ENCODE measurements around the gene GRIA1.
A peak's percentile ranks its signal among the peaks of the same experiment; 100 is the strongest.

Gene GRIA1

GRCh38 chr5:153777681-153778581 is 287.5 kb downstream of the GRIA1 start:
- no peaks in the 10 kb centered on the region for H3K36me3 ChIP-seq (ENCODE audit: control insufficient read depth, insufficient read depth, low read length)
- H3K27ac ChIP-seq (ENCODE audit: low read depth, low read length): no peak overlapping the region
- no peaks in the 10 kb centered on the region for H3K9me3 ChIP-seq (ENCODE audit: control insufficient read depth, insufficient read depth, low read length)
- no peaks in the 10 kb centered on the region for H3K27me3 ChIP-seq (ENCODE audit: control insufficient read depth, insufficient read depth, low read length)
- H3K4me3 ChIP-seq (ENCODE audit: low read depth, low read length): no peak overlapping the region
- H3K4me1 ChIP-seq (ENCODE audit: control insufficient read depth, insufficient read depth, low read length): peaks cover 21% of the 10 kb centered on the region
- H3K9ac ChIP-seq (ENCODE audit: low read depth, low read length): no peak overlapping the region

DNA sequence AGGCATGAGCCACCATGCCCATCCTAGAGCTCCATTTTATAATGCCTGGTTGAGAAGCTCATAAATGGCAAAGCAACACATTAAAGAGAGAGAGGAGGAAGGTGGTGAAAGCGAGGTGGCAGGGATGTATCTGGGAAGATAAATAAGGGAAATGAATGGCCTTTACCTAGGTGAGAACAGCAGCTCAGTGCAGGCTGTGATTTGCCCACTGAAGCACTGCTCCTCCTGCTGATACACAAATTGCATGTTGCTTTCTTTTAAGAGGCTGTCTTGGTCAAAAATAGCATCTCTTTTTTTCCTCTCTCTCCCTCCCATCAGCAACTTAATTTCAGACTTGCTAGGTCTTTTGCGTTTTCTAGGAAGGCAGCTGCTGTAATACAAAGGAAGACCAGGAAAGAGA is 289.4 kb downstream of the GRIA1 start:
- no peak overlapping the region for H3K4me3 ChIP-seq (ENCODE audit: low read depth, low read length)
- H3K9me3 ChIP-seq (ENCODE audit: control insufficient read depth, insufficient read depth, low read length): no peaks in the 10 kb centered on the region
- H3K27ac ChIP-seq (ENCODE audit: low read depth, low read length): no peak overlapping the region
- no peaks in the 10 kb centered on the region for H3K27me3 ChIP-seq (ENCODE audit: control insufficient read depth, insufficient read depth, low read length)
- H3K36me3 ChIP-seq (ENCODE audit: control insufficient read depth, insufficient read depth, low read length): no peaks in the 10 kb centered on the region
- H3K9ac ChIP-seq (ENCODE audit: low read depth, low read length): no peak overlapping the region
- H3K4me1 ChIP-seq (ENCODE audit: control insufficient read depth, insufficient read depth, low read length): peaks cover 27% of the 10 kb centered on the region

- Histone ChIP-seq H3K4me3 (ENCODE audit: low read depth, low read length) (no peak overlapping the region), H3K9me3 (ENCODE audit: control insufficient read depth, insufficient read depth, low read length) (no peaks in the 10 kb centered on the region), H3K4me1 (ENCODE audit: control insufficient read depth, insufficient read depth, low read length) (peaks cover 27% of the 10 kb centered on the region), H3K27me3 (ENCODE audit: control insufficient read depth, insufficient read depth, low read length) (no peaks in the 10 kb centered on the region), H3K36me3 (ENCODE audit: control insufficient read depth, insufficient read depth, low read length) (no peaks in the 10 kb centered on the region), H3K9ac (ENCODE audit: low read depth, low read length) (no peak overlapping the region; the same call in 1 of the 2 replicates), H3K27ac (ENCODE audit: low read depth, low read length) (peak overlapping the region; percentile 77)
Observed at GRCh38 chr5:153780876-153781705, 290.6 kb downstream of the GRIA1 start.

DNA sequence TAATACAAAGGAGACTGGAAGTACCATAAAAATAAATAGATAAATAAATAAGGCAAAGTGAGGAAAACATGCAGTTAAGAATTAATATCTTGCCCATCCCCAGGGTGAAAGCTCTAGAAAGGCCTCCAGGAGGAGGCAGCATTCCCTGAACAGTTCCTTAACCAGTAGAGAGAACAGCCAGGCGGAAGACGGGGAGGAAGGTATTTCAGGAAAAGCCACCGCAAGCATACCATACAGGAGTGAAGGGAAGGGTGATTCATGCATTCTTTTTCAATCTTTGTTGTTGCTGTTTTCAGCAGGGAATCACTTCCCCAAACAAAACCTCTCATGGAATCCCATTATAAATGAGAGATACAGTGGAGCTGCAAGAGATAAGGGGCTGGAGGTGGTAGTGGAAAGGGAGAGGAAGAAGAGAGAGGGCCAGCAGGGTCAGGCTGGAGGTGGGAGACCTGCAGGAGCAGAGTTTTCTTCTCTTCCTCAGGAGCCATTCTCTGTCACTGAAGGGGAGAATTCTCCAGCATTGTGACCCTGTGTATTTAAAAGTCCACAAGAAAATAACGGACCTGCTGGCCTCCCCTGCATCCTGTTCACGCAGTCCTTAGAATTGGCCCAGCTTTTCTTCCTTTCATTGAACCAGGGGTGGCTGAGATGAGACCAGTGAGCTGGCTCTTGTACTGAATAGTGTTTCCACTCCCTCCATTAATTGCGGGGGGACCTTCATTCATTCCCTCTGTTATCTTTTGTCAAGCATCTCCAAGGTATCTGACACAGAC is 292.3 kb downstream of the GRIA1 start:
- Histone ChIP-seq H3K4me3 (ENCODE audit: low read depth, low read length) (no peak overlapping the region), H3K9me3 (ENCODE audit: control insufficient read depth, insufficient read depth, low read length) (no peaks in the 10 kb centered on the region), H3K9ac (ENCODE audit: low read depth, low read length) (no peak overlapping the region), H3K4me1 (ENCODE audit: control insufficient read depth, insufficient read depth, low read length) (peaks cover 27% of the 10 kb centered on the region), H3K27me3 (ENCODE audit: control insufficient read depth, insufficient read depth, low read length) (no peaks in the 10 kb centered on the region), H3K27ac (ENCODE audit: low read depth, low read length) (peak overlapping the region; percentile 91), H3K36me3 (ENCODE audit: control insufficient read depth, insufficient read depth, low read length) (no peaks in the 10 kb centered on the region)

GRCh38 chr5:153783362-153783658 is 292.8 kb downstream of the GRIA1 start:
- Histone ChIP-seq H3K4me1 (ENCODE audit: control insufficient read depth, insufficient read depth, low read length) (peaks cover 27% of the 10 kb centered on the region), H3K9ac (ENCODE audit: low read depth, low read length) (no peak overlapping the region), H3K4me3 (ENCODE audit: low read depth, low read length) (no peak overlapping the region), H3K27ac (ENCODE audit: low read depth, low read length) (peak overlapping the region; percentile 91), H3K9me3 (ENCODE audit: control insufficient read depth, insufficient read depth, low read length) (no peaks in the 10 kb centered on the region), H3K27me3 (ENCODE audit: control insufficient read depth, insufficient read depth, low read length) (no peaks in the 10 kb centered on the region), H3K36me3 (ENCODE audit: control insufficient read depth, insufficient read depth, low read length) (no peaks in the 10 kb centered on the region)

GRCh38 chr5:153784277-153784676 is 293.8 kb downstream of the GRIA1 start:
- Histone ChIP-seq H3K9ac (ENCODE audit: low read depth, low read length) (no peak overlapping the region), H3K4me3 (ENCODE audit: low read depth, low read length) (no peak overlapping the region), H3K9me3 (ENCODE audit: control insufficient read depth, insufficient read depth, low read length) (no peaks in the 10 kb centered on the region), H3K27me3 (ENCODE audit: control insufficient read depth, insufficient read depth, low read length) (no peaks in the 10 kb centered on the region), H3K4me1 (ENCODE audit: control insufficient read depth, insufficient read depth, low read length) (peaks cover 27% of the 10 kb centered on the region), H3K27ac (ENCODE audit: low read depth, low read length) (no peak overlapping the region), H3K36me3 (ENCODE audit: control insufficient read depth, insufficient read depth, low read length) (no peaks in the 10 kb centered on the region)

DNA sequence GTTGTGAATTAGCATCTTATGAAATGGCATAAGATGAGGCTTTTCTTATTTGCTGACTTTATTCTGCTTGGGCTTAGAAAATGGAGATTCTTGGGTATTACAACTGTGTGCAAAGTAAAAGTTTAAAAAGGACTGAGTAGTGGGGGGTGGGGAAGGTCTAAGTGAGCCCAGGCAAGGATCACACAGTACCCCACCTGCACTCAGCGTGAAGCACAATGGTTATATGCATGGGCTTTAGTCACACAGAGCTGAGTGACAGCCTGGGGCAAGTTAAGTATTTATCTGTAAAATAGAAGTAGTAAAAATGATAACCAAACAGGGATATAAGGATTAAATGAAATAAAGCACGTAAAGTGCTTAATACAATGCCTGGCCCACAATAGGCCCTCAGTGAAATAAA is 300.9 kb downstream of the GRIA1 start:
- Histone ChIP-seq H3K9ac (ENCODE audit: low read depth, low read length) (no peak overlapping the region), H3K27ac (ENCODE audit: low read depth, low read length) (no peak overlapping the region), H3K4me3 (ENCODE audit: low read depth, low read length) (no peak overlapping the region), H3K4me1 (ENCODE audit: control insufficient read depth, insufficient read depth, low read length) (no peaks in the 10 kb centered on the region; the same call in 1 of the 2 replicates), H3K36me3 (ENCODE audit: control insufficient read depth, insufficient read depth, low read length) (no peaks in the 10 kb centered on the region), H3K27me3 (ENCODE audit: control insufficient read depth, insufficient read depth, low read length) (no peaks in the 10 kb centered on the region), H3K9me3 (ENCODE audit: control insufficient read depth, insufficient read depth, low read length) (no peaks in the 10 kb centered on the region)

DNA sequence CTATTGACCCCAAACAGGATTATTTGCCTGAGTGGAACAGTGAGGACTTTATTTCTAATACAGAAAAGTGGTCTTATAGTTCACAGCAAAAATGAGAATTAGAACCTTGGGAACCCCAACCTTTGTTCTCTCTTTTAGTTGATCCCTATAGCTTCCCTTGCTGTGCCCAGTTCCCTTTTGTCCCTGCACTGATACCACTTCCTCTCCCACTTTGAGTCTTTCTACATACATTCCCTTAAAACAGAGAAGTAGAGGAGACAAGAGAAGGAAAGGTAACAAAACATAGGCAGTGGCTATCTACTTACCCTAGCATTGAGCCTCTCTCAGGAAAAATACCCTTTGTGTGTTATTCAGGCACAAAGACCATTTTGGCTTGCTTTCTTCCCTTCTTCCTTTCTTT is 301.8 kb downstream of the GRIA1 start:
- no peak overlapping the region for H3K27ac ChIP-seq (ENCODE audit: low read depth, low read length)
- no peak overlapping the region for H3K4me3 ChIP-seq (ENCODE audit: low read depth, low read length)
- no peak overlapping the region for H3K9ac ChIP-seq (ENCODE audit: low read depth, low read length)
- H3K27me3 ChIP-seq (ENCODE audit: control insufficient read depth, insufficient read depth, low read length): no peaks in the 10 kb centered on the region
- no peaks in the 10 kb centered on the region for H3K36me3 ChIP-seq (ENCODE audit: control insufficient read depth, insufficient read depth, low read length)
- no peaks in the 10 kb centered on the region; the same call in 1 of the 2 replicates for H3K4me1 ChIP-seq (ENCODE audit: control insufficient read depth, insufficient read depth, low read length)
- H3K9me3 ChIP-seq (ENCODE audit: control insufficient read depth, insufficient read depth, low read length): no peaks in the 10 kb centered on the region

GRCh38 chr5:153793699-153794098 is 303.2 kb downstream of the GRIA1 start:
- Histone ChIP-seq H3K4me1 (ENCODE audit: control insufficient read depth, insufficient read depth, low read length) (no peaks in the 10 kb centered on the region), H3K27me3 (ENCODE audit: control insufficient read depth, insufficient read depth, low read length) (no peaks in the 10 kb centered on the region), H3K36me3 (ENCODE audit: control insufficient read depth, insufficient read depth, low read length) (no peaks in the 10 kb centered on the region), H3K27ac (ENCODE audit: low read depth, low read length) (no peak overlapping the region), H3K4me3 (ENCODE audit: low read depth, low read length) (no peak overlapping the region), H3K9me3 (ENCODE audit: control insufficient read depth, insufficient read depth, low read length) (no peaks in the 10 kb centered on the region), H3K9ac (ENCODE audit: low read depth, low read length) (no peak overlapping the region)

DNA sequence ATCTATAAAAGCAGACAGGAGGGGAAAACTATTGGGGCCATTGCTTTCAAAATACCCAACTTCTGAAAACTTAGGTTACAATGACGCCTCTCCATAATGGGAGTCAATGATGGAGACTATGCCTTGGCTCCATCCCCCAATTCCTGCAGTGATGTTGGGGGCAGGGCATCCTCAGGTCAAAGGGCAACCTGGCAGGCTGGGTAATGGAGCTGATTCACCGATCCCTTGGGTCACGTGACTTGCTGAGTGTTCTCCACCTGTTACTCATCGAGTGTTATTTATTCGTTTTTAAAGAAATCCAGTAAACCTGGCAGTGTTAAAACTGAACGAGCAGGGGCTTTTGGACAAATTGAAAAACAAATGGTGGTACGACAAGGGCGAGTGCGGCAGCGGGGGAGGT is 303.9 kb downstream of the GRIA1 start:
- H3K9me3 ChIP-seq (ENCODE audit: control insufficient read depth, insufficient read depth, low read length): no peaks in the 10 kb centered on the region
- no peak overlapping the region for H3K9ac ChIP-seq (ENCODE audit: low read depth, low read length)
- H3K4me3 ChIP-seq (ENCODE audit: low read depth, low read length): no peak overlapping the region
- no peaks in the 10 kb centered on the region for H3K36me3 ChIP-seq (ENCODE audit: control insufficient read depth, insufficient read depth, low read length)
- H3K27me3 ChIP-seq (ENCODE audit: control insufficient read depth, insufficient read depth, low read length): no peaks in the 10 kb centered on the region
- H3K4me1 ChIP-seq (ENCODE audit: control insufficient read depth, insufficient read depth, low read length): no peaks in the 10 kb centered on the region
- no peak overlapping the region for H3K27ac ChIP-seq (ENCODE audit: low read depth, low read length)

Data from HUES48 (cell line).